ENCODE data around the gene PAIP2. TPM values are rescaled to one million over a fixed set of nuclear protein-coding genes. Genes with fewer than 3 reads are reported as not detected.

The PAIP2 gene
- total RNA-seq, 1 experiment from 2014 or later = 108 TPM

DNA sequence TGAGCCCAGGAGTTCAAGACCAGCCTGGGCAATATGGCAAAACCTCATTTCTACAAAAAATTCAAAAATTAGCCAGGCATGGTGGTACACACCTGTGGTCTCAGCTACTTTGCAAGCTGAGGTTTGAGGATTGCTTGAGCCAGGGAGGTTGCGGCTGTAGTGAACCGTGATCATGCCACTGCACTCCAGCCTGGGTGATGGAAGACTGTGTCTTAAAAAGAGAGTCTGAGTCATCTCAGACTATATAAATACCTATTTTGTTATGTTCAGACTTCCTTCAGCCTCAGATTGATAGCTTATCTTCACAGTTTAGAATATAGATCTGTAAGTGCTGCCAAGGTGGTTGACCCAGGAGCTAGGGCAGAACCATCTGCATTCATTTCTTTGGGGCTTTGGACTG is 1.6 kb upstream of the PAIP2 start:
- ATAC-seq (no peak), DNase-seq (ENCODE audit: low read depth, low spot score) (no peak)
- Histone ChIP-seq H3K27me3 (ENCODE audit: insufficient read depth, low read length) (no peaks in the 10 kb centered on the region), H4K20me1 (ENCODE audit: insufficient read depth) (peaks cover 6% of the 10 kb centered on the region; the same call in 1 of the 2 replicates), H3K79me2 (ENCODE audit: insufficient read depth, low read length) (peaks cover 33% of the 10 kb centered on the region), H3K9me2 (ENCODE audit: insufficient read depth) (no peaks in the 10 kb centered on the region), H3K27ac (ENCODE audit: low read depth, low read length) (no peak overlapping the region), H3K4me3 (replicated peaks in 1 of 2; ENCODE audit: low read depth in 1 of 2, low read length in 2 of 2) (no peak overlapping the region), H3K4me1 (ENCODE audit: control insufficient read depth in 1 of 2, insufficient read depth in 2 of 2, low read length in 2 of 2) (peaks cover 4 to 16% of the 10 kb centered on the region in 2 experiments; a peak in 3 of 4 replicates), H3K36me3 (ENCODE audit: control insufficient read depth in 1 of 2, insufficient read depth in 2 of 2, low read length in 2 of 2) (0 out of 4 replicates have a peak, but pooled peaks cover 4% of the 10 kb centered on the region in 2 experiments), H3K4me2 (ENCODE audit: low read length) (no peak overlapping the region), H3K9ac (ENCODE audit: low read length) (no peak overlapping the region), H3K9me3 (ENCODE audit: control insufficient read depth in 1 of 2, insufficient read depth in 1 of 2, low read depth in 1 of 2, low read length in 2 of 2) (no peaks in the 10 kb centered on the region), H2AFZ (ENCODE audit: low read depth, low read length, poor library complexity, severe bottlenecking) (no peak overlapping the region)
- RAD21 ChIA-PET (ENCODE audit: low non-redundant PET in 1 of 2, low total read pairs in 2 of 2, uncharacterized antibody in 2 of 2, unreplicated experiment in 2 of 2) = no interaction called here
- intact Hi-C loops (cut with micrococcal nuclease) = no loop called here
- TF ChIP-seq POLR2A (IDR thresholded peaks at IDR 0.05; ENCODE audit: borderline replicate concordance, extremely low read depth, insufficient read depth, insufficient read length) (no peak), SRF (IDR thresholded peaks at IDR 0.05; ENCODE audit: low read depth) (no peak), RAD21 (IDR thresholded peaks at IDR 0.05; ENCODE audit: low read depth) (no peak), CBX3 (IDR thresholded peaks at IDR 0.05; ENCODE audit: low read depth) (no peak), EGR1 (IDR thresholded peaks at IDR 0.05; ENCODE audit: low read depth) (no peak), ZFX (IDR thresholded peaks at IDR 0.05) (no peak)
- TF ChIP-seq, protein P1, sequence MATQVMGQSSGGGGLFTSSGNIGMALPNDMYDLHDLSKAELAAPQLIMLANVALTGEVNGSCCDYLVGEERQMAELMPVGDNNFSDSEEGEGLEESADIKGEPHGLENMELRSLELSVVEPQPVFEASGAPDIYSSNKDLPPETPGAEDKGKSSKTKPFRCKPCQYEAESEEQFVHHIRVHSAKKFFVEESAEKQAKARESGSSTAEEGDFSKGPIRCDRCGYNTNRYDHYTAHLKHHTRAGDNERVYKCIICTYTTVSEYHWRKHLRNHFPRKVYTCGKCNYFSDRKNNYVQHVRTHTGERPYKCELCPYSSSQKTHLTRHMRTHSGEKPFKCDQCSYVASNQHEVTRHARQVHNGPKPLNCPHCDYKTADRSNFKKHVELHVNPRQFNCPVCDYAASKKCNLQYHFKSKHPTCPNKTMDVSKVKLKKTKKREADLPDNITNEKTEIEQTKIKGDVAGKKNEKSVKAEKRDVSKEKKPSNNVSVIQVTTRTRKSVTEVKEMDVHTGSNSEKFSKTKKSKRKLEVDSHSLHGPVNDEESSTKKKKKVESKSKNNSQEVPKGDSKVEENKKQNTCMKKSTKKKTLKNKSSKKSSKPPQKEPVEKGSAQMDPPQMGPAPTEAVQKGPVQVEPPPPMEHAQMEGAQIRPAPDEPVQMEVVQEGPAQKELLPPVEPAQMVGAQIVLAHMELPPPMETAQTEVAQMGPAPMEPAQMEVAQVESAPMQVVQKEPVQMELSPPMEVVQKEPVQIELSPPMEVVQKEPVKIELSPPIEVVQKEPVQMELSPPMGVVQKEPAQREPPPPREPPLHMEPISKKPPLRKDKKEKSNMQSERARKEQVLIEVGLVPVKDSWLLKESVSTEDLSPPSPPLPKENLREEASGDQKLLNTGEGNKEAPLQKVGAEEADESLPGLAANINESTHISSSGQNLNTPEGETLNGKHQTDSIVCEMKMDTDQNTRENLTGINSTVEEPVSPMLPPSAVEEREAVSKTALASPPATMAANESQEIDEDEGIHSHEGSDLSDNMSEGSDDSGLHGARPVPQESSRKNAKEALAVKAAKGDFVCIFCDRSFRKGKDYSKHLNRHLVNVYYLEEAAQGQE (IDR thresholded peaks at IDR 0.05; ENCODE audit: low read depth) = no peak
- TF ChIP-seq, protein P2, sequence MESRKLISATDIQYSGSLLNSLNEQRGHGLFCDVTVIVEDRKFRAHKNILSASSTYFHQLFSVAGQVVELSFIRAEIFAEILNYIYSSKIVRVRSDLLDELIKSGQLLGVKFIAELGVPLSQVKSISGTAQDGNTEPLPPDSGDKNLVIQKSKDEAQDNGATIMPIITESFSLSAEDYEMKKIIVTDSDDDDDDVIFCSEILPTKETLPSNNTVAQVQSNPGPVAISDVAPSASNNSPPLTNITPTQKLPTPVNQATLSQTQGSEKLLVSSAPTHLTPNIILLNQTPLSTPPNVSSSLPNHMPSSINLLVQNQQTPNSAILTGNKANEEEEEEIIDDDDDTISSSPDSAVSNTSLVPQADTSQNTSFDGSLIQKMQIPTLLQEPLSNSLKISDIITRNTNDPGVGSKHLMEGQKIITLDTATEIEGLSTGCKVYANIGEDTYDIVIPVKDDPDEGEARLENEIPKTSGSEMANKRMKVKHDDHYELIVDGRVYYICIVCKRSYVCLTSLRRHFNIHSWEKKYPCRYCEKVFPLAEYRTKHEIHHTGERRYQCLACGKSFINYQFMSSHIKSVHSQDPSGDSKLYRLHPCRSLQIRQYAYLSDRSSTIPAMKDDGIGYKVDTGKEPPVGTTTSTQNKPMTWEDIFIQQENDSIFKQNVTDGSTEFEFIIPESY (IDR thresholded peaks at IDR 0.05; ENCODE audit: extremely low read depth, insufficient replicate concordance, low read length) = no peak
- TF ChIP-seq, protein P3, sequence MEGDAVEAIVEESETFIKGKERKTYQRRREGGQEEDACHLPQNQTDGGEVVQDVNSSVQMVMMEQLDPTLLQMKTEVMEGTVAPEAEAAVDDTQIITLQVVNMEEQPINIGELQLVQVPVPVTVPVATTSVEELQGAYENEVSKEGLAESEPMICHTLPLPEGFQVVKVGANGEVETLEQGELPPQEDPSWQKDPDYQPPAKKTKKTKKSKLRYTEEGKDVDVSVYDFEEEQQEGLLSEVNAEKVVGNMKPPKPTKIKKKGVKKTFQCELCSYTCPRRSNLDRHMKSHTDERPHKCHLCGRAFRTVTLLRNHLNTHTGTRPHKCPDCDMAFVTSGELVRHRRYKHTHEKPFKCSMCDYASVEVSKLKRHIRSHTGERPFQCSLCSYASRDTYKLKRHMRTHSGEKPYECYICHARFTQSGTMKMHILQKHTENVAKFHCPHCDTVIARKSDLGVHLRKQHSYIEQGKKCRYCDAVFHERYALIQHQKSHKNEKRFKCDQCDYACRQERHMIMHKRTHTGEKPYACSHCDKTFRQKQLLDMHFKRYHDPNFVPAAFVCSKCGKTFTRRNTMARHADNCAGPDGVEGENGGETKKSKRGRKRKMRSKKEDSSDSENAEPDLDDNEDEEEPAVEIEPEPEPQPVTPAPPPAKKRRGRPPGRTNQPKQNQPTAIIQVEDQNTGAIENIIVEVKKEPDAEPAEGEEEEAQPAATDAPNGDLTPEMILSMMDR (IDR thresholded peaks at IDR 0.05 in 2 of 3, conservative IDR thresholded peaks at IDR 0.05 in 1 of 3; ENCODE audit: borderline replicate concordance in 1 of 3, insufficient read depth in 1 of 3, low read depth in 2 of 3, low read length in 2 of 3) = no peak
- POLR2A ChIA-PET = interaction anchor here (2.8 kb wide), 1 partner anchor 47 kb away, joined by 14 read pairs; the partner anchor contains the start of gene MATR3
- no TSS peak for BruUV-seq (replicated peaks)
- CTCF ChIA-PET = interaction anchor here (0.6 to 1.9 kb wide), 2 partner anchors 21 to 590 kb away, joined by 3 to 6 read pairs; no protein-coding TSS in a partner anchor

All from HCT116 (cell line).